HL-60/S4 treated with phorbol 12-myristate 13-acetate at 8.2 ng/mL for 4 days and 3 days (cell line): ENCODE data around the gene PRIM2.
"Not testable (repeated sequence)": the region's sequence is repeated elsewhere in the genome, so short reads cannot be mapped to it uniquely, and the experiment has no call there.

Experiments used
- in situ Hi-C: fragments of 300-500 bp; cut with MboI; formaldehyde crosslinking; loops from 2 replicates; pipeline ENCODE4 v1.15.0; 2022; ENCODE audit warnings: low sequenced_read_pairs

Gene PRIM2

DNA sequence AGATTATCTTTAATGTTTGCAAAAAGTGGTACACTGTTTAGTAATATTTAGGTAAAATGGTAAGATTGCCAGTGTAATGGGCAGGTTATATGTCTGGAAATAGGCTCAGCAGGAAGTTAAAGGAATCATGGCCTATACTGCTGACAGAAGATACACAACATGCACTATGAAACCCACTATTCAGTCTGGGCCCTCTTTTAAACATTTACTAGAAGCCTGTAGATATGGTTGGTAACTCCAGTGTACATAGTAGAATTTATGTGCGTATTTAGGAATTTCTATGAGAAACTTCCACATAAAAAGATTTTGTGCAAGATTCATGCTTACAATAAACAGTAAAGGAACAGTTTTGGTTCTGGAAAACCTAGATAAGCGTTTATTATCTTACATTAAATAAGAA is 178.8 kb downstream of the PRIM2 start:
- in situ Hi-C loops: not testable (repeated sequence)

DNA sequence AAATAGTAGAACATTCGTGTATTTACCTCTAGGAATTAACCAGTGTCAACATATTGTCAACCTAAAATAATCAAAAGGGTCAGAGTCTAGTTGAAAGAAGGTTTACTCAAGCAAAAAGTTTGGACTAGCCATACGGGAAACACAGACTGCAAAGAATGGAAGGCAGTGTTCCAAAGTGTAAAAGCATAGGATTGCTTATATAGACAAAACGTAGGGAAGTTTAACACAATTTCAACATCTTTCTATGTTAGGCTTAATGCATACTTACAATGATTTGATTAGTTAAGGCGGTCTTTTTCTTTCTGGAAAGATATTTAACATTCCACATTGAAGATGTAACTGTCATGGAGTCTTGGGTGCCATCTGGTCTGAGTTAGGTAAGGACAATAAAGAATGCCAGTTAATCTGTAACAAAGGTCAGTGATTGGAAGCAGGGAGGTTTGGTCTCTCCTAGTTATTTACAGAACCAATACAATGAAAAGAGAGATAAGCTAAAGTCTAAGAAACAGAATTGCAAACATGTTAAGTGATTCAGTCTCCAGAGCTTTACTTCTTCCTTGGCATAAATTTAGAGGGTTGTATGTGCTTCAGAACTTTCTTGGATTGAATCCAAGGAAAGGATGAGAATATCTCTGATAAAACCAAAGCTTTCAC is 183.1 kb downstream of the PRIM2 start:
- in situ Hi-C loops: not testable (repeated sequence)

DNA sequence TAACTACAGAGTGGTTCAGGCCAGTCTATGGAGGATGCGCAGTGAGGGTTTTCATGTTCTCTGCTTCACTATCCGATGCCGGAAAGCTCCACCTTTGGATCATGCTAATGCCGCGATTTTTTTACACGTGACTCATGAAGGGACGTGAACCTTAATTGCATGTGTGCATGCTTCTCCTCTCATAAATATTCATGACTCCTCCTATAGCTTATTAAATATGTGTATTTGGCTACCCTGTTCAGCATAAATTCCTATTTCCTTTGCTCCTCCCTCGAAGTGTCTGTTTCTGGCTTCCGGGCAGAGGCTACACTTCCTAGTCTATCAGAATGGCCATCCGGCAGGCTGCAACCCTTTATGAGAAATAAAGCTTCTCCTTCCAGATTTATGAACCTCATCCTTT is 185.0 kb downstream of the PRIM2 start:
- in situ Hi-C loops: not testable (repeated sequence)

DNA sequence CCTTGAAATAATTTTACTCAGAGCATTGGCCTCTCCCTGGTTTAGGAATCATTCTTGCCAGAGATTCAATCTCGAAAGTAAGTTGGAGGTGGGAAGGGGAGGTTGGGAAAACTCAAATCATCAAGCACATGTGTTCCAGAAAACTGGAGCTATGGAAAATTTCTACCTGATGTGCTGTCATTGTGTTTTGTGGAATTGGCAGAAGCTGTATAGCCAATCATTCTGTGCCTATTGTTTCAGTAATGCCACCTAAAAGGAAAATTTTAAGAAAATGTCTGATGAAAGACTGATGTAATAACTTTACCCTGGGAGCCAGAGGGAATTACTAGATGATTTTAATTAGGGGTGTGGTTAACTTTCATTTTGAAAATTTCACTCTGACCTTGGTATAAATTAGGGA is 187.8 kb downstream of the PRIM2 start:
- in situ Hi-C loops: not testable (repeated sequence)

DNA sequence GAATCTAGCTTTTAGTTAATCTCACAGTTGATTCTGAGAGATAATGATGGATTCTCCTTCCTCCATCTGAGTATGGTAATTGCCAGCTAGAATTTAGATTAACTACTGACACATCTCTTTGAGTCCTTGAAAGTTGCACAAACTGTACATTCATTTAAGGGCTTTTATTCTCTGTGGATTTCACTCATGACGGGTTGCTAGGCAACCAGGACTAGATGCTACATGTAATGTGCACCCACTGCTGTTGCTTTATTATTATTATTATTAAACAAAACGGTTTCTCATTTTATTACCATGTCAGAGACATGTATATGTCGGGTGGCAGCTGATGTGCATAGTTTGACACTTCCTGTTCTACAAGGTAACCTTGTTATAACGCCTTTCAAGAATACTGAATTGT is 193.0 kb downstream of the PRIM2 start:
- in situ Hi-C loops: not testable (repeated sequence)

DNA sequence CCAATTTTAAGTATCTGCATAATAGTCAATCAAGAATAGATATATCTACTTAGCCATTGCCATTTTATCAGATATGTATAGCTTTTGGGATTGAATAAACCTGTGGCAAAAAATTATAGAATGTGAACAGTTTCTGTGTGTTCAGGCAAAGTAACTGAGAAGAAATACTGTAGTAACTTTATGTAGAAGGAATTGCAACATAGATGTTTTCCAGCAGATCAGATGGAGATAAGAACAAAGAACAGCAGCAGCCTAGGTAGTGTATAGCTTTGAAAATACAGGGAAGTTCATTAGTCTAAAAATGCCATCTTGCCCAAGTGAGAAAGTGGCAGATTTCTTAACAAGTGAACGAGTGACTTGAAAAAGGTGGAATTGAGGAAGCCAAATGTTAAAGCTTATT is 197.7 kb downstream of the PRIM2 start:
- in situ Hi-C loops: not testable (repeated sequence)

DNA sequence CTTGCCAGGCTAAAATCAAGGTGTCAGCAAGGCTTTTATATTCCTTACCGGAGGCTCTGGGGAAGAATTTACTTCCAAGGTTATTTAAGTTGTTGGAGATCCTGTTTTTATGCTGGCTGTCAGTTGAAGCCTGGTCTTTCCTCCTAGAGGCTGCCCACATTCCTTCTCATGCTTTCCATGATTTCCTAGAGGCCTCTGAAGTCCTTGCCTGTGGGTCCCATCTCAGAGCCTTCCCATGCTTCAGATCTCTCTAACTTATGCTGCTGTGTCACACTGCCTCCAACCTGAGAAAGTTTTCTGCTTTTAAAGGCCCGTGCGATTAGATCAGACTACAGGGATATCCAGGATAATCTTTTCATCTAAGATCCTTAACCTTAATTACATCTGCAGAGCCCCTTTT is 198.4 kb downstream of the PRIM2 start:
- in situ Hi-C loops: not testable (repeated sequence)

DNA sequence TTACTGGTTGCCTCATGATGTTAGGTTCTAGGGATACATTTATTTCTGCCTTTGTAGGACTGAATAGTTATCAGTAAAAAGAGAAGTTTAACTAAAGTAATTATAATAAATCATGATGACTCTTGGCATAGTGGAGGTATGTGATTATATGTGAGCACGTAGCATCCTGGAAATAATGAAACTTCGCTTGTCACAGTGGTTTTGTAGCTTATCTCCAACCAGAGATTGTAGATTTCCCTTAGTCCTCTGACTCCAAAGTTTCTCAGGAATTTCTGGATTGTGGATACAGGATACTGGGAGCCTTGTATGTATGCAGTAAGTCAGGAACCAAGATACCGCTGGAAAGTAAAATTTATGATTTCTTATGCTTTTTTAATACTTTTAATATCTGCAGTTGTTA is 199.3 kb downstream of the PRIM2 start:
- in situ Hi-C loops: not testable (repeated sequence)

DNA sequence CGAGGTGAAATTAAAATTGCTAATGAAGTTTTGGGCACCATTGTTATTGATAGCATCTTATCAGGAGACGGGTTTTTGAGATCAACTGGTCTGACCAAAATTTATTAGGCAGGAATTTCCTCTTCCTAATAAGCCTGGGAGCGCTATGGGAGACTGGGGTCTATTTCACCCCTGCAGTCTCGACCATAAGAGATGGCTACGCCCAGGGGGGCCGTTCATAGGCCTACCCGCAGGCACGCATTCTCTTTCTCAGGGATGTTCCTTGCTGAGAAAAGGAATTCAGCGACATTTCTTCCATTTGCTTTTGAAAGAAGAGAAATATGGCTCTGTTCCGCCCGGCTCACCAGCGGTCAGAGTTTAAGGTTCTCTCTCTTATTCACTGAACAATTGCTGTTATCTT is 201.8 kb downstream of the PRIM2 start:
- in situ Hi-C loops: not testable (repeated sequence)

DNA sequence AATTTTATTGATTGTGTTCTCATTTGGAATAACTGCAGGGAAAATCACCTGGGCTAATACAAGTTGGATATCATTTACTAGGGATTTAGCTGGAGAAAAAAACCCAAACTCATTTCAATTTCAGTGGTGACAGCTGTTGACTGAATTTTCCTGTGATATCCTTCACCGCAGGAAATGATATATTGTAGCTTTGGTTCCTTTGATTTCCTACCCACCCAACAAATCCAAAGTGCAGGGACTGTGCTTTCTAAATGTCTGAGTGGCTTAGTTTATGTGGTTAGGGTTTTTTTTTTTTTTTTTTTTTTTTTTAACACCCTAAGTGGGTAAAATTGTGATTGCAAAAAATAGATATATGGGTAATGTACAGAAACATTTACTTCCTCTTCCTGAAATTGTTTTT is 203.7 kb downstream of the PRIM2 start:
- in situ Hi-C loops: not testable (repeated sequence)

DNA sequence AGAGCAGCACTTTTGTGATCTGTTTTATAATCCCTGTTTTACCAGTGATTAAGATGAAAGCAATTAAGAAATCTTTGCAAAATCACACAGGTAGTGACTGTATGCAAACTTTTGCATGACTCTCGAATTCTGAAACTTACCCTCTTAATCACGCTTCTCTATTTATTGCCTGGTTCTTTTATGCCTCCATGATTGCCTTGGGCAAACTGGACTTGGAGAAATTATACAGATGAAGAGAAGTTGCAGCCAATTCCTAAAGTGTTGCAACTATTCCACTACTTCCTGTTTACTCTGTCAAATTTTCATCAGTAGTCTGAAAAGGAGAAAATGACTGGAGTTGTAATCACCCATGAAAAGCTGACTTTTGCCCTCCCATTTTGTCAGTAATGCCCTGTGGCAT is 205.8 kb downstream of the PRIM2 start:
- in situ Hi-C loops: not testable (repeated sequence)

DNA sequence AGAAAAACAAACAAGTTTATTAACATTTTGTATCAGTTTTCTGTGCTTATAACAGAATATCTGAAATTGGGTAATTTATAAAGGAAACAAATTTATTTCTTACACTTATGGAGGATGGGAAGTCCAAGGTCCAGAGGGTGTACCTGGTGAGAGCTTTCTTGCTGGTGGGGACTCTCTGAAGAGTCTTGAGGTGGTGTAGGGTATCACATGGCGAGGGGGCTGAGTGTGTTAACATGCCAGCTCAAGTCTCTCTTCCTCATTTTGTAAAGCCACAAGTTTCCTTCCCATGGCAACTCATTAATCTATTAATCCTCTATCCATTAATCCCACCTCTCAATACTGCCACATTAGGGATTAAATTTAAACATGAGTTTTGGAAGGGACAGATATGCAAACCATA is 212.3 kb downstream of the PRIM2 start:
- in situ Hi-C loops: not testable (repeated sequence)

DNA sequence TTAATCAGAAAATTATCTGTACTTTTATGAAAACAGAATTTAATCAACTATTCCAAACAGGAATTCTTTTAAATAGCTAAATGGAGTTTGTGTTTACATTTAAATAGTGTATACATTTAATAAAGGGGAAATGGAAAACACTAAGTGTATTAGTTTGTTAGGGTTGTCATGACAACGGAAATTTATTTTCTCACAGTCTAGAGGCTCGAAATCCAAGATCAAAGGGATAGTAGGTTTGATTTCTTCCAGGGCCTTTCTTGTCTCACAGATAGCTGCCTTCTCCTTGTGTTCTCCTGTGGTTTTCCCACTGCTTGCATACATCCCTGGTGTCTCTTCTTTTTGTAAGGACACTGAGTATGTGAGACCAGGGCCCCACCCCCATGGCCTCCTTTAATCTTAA is 215.2 kb downstream of the PRIM2 start:
- in situ Hi-C loops: not testable (repeated sequence)

DNA sequence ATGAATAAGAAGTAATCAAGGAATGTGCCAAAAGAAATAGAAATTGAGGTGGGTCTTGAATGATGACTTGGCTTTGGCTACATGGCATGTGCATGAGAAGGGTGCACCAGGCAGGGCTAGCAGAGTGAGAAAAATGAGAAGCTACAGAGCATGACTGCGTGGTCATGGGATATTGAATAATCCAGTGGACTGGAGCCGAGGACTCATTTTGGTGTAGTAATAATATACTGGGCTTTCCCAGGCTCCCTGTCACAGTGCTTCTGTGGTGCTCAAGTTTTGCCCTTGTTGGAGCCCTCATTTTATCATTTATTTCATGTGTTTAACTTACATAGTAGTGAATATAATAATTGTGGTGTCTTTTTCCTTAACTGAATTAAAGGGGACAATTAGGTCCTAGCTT is 217.7 kb downstream of the PRIM2 start:
- in situ Hi-C loops: not testable (repeated sequence)

DNA sequence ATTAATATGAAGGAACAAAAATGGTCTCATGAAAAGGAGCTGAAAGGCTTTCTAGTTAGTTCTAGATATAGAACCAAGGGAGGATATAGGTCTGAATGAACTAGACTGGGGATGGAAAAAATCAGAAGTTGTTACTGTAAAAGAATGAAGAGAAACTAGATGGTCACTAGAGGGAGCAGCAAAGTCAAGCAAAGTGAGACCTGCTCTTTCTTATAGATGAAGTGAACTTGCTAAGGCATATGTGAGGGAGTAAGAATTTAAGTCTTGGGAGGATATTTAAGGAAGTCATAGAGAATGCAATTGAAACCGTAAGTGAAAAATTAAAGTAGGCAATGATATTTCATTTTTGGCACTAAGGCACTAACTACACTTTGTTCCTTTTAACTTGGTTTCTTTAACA is 218.6 kb downstream of the PRIM2 start:
- in situ Hi-C loops: not testable (repeated sequence)

DNA sequence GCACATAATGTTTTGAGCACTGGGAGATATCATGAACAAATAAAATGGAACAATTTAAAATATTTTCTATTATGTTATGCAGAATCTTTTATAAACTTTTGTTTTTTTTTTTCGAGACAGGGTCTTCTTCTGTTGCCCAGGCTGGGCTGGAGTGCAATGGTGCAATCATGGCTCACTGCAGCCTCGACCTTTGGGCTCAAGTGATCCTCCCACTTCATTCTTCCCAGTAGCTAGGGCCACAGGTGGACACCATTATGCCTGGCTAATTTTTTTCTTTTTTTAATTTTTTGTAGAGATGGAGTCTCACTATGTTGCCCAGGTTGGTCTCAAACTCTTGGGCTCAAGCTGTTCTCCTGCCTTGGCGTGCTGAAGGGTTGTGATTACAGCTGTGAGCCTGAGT is 220.5 kb downstream of the PRIM2 start:
- in situ Hi-C loops: not testable (repeated sequence)

DNA sequence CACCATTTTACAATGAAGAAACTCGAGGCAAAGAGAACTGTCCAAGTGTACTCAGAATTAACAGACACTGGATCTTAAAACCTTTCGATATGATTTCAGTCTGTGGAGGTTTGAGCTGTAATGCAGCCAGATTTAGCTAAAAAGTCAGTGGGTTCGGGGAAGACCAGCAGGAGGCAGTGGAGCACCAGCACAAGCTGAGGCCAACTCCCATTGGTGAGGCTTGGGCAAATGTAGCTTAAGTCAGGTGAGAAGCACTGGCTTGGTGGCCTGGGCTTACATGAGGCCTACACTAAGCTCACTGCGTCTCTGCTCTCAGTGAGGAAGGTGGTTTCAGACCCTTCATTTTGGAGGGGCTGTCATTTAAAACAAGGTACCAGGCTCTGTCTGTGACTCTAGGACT is 234.5 kb downstream of the PRIM2 start:
- in situ Hi-C loops: not testable (repeated sequence)

DNA sequence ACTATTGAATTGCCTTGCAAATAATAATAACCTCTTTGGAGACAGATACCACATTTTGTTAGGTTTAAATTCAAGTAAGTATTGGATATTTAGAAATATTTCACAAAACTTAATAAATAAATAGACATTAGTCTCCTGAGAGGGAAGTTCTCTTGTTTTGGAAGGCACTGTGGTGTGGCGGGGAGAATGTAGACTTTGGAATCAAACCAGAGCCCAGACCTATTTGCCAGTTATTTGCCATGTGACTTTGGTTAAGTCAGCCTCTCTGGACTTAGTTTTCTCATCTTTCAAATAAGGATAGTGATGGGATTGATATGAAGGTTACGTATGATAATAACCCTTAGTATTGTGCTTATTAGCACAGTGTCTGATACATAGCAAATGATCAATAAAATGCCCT is 240.4 kb downstream of the PRIM2 start:
- in situ Hi-C loops: not testable (repeated sequence)

DNA sequence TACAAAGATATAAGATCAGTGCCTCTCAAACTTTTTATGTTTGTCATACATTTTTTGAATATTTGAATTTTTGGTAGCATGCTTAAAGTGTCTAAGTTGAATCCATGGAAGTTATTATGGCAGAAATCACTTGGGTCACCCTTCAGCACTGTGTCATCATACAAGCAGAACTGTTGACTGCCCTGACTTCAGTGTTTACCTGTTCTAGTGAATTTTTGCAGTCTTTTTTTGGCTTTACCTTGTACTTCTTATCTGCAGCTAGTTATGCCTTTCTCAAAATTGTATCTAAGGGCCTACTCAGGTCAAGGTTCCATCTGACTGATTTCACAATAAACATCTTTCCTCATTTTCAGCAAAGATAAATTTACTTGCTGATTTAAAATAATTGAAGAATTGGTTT is 241.7 kb downstream of the PRIM2 start:
- in situ Hi-C loops: not testable (repeated sequence)

DNA sequence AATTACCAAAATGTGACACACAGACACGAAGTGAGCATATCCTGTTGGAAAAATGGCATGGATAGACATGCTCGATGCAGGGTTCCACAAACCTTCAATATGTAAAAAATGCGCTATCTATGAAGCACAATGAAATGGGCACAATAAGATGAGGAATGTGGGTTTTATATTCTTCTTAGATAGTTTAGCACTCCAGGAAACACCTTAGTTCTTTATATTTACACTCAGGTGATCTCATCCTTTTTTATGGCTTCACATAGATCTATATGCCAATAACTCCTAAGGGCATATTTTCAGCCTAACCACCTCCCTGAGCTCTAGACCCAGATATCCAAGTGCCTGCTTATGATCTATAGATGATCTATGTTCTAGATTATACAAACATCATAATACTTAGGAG is 244.8 kb downstream of the PRIM2 start:
- in situ Hi-C loops: not testable (repeated sequence)

DNA sequence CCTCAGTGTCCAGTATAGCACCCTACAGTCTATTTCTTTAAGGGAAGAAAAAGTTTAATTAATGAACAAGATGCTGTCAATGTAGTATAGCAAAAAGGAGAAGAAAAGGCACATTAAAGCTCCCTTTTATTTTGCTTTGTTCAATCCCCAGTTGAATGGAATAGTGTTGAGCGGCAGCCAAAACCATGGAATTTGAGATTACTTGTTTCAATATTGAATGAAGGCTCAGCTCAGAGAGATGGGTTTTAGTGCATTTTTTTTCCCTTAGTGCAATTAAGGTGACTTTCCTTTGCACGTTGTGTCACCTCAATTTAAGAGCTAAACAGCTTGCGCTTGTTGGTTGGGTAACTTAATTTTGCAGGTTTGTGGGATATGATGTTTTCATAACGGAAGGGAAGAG is 254.7 kb downstream of the PRIM2 start:
- in situ Hi-C loops: not testable (repeated sequence)

DNA sequence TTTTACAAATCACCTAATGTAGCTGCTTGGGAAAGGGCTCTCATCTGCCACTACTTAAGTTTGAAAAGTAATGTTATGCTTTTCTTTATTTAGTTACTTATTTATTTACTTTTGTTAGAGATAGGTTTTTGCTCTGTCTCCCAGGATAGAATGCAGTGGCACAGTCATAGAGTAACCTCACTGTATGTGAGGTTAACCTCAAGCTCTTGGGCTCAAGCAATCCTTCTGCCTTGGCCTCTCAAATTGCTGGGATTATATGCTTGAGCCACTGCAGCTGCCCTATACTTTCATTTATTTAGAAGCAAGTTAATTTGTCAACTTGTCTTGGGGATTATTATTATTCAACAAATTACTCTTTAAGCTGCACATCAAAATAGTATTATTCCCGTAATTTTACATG is 255.4 kb downstream of the PRIM2 start:
- in situ Hi-C loops: not testable (repeated sequence)

DNA sequence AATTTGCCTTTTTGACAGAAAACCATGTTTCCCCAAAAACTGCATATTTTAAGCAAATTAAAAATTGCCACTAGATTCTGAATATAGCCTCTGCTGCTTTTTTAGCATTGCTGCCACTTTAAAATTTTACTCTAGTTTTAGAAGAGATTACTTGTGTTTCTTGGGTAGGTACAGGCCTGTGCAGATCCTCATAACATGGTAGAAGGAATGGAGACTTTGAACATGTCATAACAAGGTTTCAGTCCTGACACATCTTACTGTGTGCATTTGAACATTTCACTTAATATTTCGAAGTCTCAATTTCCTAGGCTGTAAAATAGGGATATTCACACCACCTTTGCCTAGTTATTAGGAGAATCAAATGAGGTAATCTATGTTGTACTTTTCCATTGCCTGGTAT is 259.6 kb downstream of the PRIM2 start:
- in situ Hi-C loops: not testable (repeated sequence)
